Measurements from ENCODE around the gene AGO3. TPM values are rescaled to one million over a fixed set of nuclear protein-coding genes. Genes with fewer than 3 reads are reported as not detected.
"Not testable (repeated sequence)": the region's sequence is repeated elsewhere in the genome, so short reads cannot be mapped to it uniquely, and the experiment has no call there.

Gene AGO3
- 14.7 and 29.7 TPM in 2 replicates for total RNA-seq (2014; rRNA removed; shearing (Covaris generic))

- DNase-seq (ENCODE audit: low spot score): peak; percentile 79
Measured at GRCh38 chr1:35930593-35931445, at the start of gene AGO3. Gene AGO3, plus strand, starts transcription at chr1:35931105. Its CDS starts 322 bp downstream, at chr1:35931427.

- DNase-seq (ENCODE audit: low spot score): no peak
Measured at GRCh38 chr1:35881850-35882273, 49.0 kb upstream of the AGO3 start.

DNA sequence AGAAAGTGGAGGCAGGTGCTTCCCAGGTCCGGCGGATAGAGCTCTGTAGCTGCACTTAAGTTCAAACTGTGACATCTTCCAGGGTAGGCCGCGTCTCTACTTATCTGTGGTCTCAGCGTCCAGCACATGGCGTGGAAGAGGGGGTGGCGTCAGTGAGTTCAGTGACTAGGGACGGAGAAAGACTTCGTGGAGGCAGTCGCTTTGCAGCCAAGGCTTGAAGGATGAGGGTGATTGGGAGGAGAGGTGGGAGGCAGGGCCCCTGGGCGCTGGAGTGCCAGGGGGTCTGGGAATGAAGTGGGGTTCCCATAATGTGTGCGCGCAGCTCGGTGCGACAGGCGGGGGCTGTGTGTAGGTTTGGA, 48.3 kb upstream of the AGO3 start:
- no peak for DNase-seq (ENCODE audit: low spot score)

DNA sequence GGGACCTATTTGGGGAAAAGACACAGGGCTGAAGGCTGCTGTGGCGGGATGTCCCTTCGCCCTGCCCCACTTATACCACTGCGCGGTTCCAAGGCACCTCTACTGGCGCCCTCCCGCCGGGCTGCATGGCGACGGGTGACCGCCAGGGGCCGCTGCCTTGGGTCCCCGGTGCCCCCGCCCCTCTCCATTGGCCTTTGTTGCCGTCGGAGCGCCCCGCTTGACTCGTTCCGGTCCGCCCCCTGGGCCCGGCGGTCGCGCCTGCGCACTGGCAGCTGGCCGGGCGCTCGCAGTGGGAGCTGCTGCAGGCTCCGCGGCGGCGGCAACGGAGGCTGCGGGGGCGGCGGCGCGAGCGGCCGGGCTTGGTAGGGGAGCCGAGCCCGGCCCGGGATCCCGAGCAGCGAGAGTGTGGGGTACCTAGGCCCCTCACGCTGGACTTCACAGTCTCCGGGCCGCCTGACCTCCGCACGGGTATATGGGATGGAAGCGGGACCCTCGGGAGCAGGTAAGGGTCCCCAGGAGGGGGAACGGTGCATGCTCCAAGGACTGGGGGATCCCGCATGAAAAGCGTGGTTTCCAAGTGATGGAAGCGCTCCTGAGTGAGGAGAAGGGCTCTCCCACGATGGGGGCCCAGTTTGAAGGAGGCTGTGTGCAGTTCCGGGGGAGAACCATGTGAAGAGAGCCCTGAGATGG, 47.8 kb upstream of the AGO3 start, which contains the start of gene AGO1:
Gene AGO1, plus strand, starts transcription at position 265 of the 690 bp plus-strand sequence. Its CDS starts 213 bp downstream, at position 478.
- DNase-seq (ENCODE audit: low spot score): peak; percentile 94

- no peak for DNase-seq (ENCODE audit: low spot score)
Measured at GRCh38 chr1:35883635-35884101, 47.2 kb upstream of the AGO3 start.

DNA sequence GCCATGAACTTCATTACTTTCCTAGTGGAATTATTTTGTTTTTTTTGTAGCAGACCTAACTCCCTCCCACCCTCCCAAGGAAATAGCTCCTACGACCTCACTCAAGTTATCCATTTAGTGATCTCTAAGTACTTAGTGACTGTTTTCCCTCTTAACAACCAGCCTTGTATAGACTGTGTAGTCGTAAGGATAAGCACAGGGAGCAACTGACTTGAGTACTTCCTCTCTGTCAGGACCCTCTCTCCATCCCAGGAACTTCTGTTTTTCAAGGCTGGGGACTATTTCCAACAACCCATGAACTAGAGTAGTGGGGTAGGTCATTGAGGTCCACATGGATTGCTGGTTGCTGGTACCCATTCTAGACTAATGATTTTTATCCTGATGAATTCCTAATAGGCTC, 46.0 kb upstream of the AGO3 start:
- DNase-seq (ENCODE audit: low spot score): no peak

DNA sequence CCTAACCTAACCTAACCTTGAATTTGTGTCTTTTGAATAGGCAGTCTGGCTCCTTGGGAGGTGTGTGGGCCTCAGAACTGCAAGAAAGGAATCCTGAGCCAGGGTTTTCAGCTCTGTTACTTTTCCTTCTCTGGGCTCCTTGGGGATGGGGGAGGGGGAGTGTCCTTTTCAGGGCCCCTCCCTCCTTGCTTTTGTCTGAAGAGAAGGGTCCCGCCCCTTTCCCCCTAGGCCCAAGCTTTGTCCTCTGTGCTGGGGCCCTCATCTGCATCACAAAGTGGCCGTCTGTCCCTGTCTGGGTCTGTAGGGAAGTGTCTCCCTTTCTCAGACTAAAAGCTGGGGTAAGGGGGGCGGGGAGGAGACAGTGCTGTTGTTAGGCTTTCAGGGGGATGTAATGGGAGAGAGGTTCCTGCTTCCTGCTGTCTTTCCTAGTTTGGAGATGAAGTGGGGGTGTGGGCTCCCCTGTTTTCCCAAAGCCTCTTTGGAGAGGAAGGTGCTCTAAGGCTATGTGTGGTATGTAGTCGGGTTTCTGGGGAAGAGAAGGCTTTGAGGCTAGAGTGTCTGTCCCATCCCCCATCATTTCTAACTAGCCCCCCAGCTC, 44.8 kb upstream of the AGO3 start:
- no peak for DNase-seq (ENCODE audit: low spot score)

GRCh38 chr1:35886577-35887431, 44.1 kb upstream of the AGO3 start:
- no peak for DNase-seq (ENCODE audit: low spot score)

DNA sequence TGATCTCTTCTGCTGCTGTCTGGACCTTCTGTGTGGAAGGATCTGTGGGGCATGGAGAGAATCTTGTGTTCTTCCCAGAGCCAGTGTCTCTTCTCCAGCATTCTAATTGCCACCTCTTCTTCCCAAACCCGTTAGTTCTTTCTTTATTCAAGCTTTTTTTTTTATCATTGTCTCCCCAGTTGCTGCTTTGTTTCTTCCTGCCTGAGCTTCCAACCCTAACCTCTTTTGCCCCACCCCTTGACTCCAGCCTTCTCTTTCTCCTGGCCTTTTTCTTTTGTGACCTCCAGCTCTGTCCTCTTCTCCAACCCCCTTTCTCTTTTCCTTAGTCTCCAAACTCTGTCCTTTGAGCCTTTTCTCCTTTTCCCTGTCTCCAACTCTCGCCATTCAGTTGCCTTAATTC, 43.4 kb upstream of the AGO3 start:
- DNase-seq (ENCODE audit: low spot score): no peak

GRCh38 chr1:35888255-35888654, 42.6 kb upstream of the AGO3 start:
- no peak for DNase-seq (ENCODE audit: low spot score)

- DNase-seq (ENCODE audit: low spot score): not testable (repeated sequence)
Measured at GRCh38 chr1:35888981-35889380, 41.9 kb upstream of the AGO3 start.

- DNase-seq (ENCODE audit: low spot score): no peak
Measured at GRCh38 chr1:35893051-35893879, 37.6 kb upstream of the AGO3 start.

DNA sequence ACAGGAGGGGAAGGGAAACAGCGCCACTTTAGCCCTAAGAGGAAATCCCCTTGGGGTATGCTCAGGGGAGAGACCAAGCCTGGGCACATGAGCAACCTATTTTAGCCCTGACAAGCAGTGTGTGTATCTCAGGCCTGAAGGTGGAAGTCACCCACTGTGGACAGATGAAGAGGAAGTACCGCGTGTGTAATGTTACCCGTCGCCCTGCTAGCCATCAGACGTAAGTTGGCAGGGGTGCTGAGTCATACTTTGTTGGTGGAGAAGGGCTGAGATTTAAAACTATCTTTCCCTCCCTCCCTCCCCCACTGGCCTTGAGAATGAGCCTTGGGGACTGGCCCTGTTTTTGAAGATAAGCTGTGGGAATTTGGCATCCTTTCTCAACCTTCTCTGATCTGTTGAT, 36.7 kb upstream of the AGO3 start:
- DNase-seq (ENCODE audit: low spot score): no peak

DNA sequence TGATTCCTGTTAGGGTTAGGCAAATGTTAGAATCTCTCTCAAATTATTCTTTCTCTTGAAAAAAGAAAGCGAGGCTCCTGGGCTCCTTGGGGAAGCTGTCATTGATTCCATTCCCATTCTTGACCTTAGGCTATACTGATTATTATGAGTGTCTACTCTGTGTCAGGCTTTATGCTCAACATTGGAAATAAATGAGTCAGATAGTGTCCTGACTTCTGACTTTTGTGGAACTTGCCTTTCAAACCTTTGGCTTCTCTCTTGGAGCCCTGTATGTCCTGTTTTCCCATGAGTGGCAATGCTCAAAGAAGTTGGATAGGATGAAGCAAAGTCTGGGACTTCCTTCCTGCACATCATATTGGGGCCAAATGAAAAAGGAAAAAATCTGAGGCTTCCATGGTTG, 36.2 kb upstream of the AGO3 start:
- DNase-seq (ENCODE audit: low spot score): no peak

DNA sequence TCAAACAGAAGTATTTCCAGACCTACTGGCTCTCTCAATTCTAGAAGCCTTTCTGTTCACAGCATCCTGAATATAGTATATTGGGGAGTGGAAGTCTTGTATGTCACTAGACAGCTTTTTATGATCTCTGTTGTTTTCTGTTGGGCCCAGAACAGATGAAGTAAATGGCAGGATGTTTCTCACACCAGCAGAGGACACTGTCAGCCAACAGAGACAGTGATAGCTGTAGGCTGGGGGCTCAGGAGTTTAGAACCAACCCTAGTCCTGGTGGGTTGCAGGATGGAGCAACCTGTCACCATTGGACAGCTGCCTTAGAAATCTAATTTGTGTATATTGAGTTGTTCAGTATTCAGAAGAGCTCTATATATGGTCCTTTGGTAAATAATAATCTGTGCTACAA, 31.0 kb upstream of the AGO3 start:
- no peak for DNase-seq (ENCODE audit: low spot score)

- DNase-seq (ENCODE audit: low spot score): no peak
Measured at GRCh38 chr1:35901235-35901634, 29.7 kb upstream of the AGO3 start.

- no peak for DNase-seq (ENCODE audit: low spot score)
Measured at GRCh38 chr1:35902671-35903070, 28.2 kb upstream of the AGO3 start.

GRCh38 chr1:35914717-35915116, 16.2 kb upstream of the AGO3 start:
- DNase-seq (ENCODE audit: low spot score): no peak

- no peak for DNase-seq (ENCODE audit: low spot score)
Measured at GRCh38 chr1:35915693-35916092, 15.2 kb upstream of the AGO3 start.

DNA sequence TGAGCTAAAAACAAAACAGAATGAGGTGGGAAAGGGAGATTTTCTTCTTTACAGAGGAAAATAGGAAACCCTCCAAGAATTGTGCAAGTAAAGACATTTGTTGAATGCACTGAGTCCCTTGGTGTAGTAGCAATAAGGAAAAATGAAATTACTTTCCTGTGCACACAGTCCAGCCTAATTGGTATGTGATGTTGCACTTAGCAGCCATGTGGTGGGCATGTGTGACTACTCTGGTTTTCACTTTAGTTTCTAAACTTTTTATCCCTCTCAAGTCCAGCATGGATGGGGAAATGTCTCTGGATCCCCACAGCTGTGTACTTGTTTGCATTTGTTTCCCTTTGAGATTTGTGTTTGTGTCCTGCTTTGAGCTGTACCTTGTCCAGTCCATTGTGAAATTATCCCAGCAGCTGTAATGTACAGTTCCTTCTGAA, 7.1 kb upstream of the AGO3 start:
- no peak for DNase-seq (ENCODE audit: low spot score)

All from HT-29 (cell line).